DMS114 treated with DMSO at 0.1 percent for 48 hours (cell line): Measurements from ENCODE around the gene RANBP10.

Source experiments
- DNase-seq: peaks from one replicate; lab custom pipeline; 2025; ENCODE audit not compliant: unreplicated experiment; lab: John Stamatoyannopoulos, UW

The RANBP10 gene

DNA sequence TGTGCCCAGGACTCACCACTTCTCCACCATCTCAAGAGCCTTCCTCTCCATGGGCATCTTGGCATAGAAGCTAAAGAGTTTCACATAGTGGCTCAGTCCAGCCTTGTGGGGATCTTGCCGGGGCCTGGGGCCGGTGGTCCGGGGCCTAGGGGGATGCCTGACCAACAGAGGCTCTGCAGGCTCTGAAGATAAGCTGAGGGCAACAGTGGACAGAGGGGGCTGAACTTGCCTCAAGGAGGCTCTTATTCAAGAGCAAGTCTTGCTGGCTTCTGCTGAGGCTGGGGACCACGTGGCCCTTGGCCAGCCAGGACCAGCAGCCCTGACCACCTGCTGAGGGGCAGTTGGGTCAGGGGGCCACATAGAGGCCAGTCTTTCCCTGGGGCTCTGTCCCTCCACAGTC, 22.3 kb upstream of the RANBP10 start:
- no peak for DNase-seq

DNA sequence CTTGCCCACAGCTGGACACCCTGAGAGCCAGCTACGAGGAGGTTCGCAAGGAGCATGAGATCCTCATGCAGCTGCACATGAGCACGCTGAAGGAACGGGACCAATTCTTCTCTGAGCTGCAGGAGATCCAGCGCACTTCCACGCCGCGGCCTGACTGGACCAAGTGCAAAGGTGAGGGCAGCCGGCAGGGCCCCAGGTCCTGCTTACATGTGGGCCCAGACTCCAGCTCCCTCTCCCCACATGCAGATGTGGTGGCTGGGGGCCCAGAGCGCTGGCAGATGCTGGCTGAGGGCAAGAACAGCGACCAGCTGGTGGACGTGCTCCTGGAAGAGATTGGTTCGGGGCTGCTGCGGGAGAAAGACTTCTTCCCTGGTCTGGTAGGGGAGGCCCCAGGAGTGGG, 19.5 kb upstream of the RANBP10 start:
- no peak for DNase-seq

DNA sequence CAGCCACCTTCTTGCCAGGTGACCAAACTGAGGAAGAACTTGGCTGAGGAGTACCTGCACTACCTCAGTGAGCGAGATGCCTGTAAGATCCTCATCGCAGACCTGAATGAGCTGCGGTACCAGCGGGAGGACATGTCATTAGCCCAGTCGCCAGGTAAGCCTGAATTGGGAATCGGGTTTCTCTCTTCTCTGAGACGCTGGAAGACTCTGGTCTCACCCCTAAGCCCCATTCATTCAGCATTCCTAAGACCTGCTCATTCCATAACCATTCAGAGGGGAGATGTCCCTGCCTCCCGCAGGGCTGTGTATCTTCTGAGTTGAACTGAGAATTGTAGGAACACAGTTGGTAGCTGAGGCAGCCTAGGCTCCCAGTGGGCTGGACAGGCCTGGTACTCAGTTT, 18.8 kb upstream of the RANBP10 start:
- no peak for DNase-seq

DNA sequence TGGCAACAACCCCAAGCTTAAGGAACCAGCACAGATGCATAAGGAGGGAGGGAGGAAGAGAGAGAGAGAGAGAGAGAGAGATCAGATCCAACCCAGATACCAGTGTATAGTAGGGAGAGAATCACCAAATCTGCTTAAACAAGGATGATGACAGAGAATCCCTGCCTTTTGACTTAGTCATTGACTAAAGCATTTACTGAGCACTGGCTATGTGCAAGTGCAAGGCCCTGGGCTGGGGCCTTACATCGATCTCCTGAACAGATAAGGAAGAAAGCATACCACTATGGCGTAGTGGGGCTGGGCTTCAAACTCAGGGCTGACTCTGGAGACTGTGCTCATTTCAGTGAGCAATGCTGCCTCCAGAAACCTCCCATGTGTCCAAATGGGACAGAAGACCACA, 16.2 kb upstream of the RANBP10 start:
- DNase-seq = no peak

DNA sequence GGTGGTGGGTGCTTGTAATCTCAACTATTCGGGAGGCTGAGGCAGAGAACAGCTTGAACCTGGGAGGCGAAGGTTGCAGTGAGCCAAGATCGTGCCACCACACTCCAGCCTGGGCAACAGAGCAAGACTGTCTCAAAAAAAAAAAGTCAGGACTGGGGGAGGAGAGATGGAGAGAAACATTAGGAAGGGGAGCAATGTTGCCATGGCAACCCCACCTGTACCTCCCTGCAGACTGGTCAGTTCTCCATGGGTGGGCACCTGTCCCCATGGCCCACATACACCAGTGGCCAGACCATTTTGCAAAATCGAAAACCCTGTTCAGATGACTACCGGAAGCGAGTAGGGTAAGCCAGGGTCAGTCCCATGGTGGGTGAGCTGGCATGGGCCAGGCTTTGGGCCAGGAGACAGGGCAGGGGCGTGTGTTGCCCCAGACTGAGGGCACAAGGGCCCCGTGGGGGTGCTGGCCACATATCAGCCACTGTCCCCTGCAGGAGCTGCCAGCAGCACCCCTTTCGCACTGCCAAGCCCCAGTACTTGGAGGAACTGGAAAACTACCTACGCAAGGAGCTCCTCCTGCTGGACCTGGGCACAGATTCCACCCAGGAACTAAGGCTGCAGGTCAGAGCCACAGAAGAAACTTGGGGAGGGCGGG, 14.4 kb upstream of the RANBP10 start:
- DNase-seq = no peak

DNA sequence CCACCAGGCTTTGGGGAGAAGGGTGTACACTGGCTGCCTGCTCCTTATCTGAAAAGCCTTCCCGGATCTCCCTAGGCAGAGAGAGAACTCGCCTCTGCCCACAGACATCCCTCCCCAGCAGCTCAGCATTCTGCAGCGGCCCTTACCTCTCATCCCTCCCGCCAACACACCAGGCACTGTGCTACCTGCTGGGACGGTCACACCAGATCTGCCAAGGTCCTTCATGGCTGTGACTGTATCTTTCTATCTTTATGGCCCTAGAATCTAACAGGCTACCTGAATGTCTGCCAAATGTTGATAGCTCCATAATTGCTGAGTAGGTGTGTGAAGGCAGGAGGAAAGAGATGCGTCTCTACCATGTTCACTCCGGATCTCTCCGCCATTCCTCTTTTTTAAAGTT, 8.2 kb upstream of the RANBP10 start:
- DNase-seq = no peak

DNA sequence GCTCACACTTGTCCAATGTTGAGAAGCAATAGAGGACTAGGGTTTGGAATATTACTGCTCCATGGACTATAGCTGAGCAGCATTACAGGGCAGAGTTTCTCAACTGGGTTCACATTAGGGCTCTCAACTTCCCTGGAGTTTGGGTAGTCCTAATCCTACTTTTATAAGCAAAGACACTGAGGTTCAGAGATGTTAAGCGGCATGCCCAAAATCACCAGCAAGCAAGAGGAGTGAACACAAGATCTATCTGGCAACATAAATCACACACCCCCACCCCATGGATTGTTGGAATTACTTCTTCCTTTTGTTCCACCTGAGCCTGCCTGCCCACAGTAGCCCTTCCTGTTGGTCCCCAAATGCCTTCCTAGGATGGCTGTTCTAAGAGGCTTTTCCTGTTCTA, 5.5 kb upstream of the RANBP10 start:
- DNase-seq = no peak

DNA sequence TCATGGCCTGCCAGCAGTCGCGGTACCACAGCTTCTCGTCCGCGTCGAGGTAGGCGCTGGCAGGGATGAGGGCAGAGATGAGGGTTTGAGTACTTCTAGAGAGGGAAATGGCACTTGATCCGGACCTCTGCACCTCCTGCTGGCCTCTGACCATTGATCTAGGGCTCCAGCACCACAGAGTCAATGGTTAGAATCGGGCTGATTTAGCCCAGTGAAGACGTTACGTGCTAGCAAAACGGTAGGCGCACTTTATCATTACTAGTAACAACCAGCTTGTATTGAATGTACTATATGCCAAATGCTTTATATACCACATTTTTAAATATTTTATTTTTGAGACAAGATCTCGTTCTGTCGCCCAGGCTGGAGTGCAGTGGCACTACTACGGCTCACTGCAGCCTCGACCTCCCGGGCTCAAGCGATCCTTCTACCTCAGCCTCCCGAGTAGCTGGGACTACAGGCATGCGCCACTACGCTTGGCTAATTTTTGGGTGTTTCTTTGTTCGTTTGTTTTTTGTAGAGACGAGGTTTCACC, 855 bp upstream of the RANBP10 start:
- DNase-seq = no peak

DNA sequence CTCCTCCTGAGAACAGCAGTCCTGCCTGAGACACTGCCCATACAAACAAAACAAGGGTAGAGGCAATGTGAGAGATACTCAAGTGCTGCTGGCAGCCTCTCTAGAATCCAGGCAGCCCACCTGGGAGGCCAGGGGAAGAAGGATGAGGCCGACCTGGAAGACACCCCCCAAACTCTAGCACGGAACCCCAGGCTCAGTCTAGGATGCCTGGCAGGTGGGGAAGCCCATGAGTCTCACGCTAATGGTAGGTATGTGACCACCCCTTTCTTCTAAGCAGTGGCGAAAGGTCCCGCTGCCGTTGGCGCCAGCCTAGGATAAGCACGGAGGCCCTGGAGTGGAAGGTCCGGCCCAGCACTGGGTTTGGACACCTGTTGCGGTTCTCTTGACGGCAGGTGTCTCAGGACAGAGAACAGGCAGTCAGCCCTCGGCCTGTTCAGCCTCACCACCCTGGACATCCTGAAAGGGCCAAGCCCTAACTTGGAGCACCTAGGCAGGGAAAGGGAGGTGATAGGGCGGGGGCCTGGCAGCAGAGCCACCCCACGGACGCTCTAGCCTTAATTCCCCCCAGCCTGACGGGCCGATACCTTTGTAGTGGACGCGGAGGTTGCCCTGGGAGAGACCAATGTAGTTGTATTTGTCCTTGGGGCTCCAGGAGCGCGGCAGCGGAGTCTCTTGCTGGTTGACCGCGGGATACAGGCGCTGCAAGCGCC, 487 bp downstream of the RANBP10 start:
- no peak for DNase-seq

DNA sequence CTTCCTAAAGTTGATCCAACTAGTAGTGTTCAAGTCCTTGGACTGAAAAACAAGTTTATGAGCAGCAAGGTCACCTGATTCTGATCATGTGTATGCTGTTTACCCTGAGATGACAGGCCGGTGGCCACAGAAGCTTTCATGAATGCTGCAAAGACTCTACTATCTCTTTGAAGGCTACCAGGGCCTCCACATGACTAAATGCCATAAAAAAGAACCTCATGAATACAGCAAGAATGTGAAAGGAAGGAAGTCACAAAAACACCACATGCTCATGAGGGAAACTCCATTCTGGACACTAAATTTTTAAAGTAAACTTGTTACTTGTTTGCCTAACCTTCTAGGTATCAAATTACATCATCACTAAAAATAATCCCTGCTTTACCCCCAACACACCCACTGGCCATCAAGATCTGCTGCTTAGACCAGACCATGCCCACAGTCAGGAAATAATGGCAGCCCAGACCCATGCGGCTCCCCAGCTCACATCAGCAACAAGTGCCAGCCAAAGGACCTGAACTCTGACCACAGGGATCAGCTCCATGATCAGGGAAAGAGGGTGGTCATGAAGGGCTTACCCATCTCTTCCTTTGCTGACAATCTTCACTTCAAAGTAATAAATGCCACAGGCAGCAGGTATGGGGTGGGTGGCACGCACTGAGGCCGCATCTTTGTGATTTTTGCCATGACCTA, 1.4 kb downstream of the RANBP10 start:
- no peak for DNase-seq

DNA sequence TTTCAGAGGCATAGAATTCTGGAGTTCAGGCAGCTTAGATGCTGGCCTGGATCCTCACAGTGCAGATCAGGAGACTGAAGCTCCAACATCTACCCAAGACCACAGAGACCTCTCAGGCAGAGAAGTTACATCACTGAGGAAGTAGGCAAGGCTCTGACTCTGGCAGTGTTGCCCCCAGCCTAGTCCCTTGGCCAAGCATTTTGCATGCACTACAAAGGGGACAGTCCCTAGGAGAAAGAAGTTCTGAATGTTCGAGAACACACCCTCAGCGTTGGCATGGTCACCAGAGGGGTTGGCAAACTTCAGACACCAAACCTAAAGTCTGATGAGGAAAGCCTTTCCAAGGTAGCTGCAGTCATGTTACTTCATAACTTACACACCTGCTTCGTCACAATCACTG, 2.5 kb downstream of the RANBP10 start:
- no peak for DNase-seq

DNA sequence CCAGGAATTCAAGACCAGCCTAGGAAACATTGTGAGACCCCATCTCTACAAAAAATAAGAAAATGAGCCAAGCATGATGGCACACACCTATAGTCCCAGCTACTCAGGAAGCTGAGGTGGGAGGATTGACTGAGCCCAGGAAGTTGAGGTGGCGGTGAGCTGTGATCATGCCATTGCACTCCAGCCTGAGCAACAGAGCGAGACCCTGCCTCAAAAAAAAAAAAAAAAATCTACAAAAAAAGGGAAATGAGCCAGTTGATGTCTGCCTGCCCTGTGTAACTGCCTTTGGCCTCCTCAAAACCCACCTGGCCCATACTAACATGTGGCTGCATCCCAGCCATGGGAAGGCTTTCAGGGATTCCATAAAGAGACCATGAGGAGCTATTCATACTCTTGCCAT, 4.5 kb downstream of the RANBP10 start:
- no peak for DNase-seq

DNA sequence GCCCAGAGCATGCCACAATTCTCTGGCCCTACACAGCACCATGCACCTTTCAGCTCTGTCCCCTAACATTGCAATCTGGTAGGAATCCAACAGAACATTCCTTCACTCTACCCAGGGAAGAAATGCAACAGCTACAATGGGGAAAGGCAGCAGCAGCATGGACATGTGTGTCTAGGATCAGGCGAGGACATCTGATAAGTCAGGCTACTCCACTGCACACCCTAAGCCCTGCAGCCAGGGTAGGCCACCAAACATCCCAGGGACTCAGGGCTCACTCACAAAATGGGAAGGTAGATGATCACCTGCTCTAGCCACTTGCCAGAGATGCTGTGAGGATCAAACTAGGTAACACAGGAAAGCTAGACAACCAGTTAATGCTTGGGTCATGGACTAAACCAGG, 5.1 kb downstream of the RANBP10 start:
- no peak for DNase-seq

DNA sequence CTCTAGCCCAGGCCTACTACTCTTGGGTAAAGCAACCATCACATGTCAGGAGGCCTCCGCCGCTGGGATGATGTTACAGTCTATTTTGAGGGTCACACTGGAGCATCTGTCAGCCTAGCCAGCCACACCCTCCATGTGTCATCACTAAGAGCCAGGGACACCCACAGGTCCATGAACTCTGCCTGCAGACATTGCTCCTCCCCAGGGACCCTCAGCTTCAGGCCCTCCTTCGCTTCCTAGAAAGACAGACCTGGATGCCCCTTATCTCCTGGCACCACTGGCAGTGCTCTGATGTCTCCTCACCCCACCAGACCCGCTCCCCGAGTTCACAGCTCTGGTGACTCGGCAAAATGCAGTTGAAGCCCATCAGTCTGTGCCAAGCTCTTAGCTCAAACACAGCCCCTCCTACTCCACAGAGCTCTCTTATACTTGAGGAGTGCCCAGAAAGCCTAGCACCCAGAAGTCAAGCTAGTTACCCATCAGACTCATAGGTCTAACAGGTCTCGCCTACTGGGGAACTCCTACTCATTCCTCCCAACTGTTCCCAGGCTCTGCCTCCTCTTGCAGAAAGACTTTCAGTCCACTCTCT, 5.9 kb downstream of the RANBP10 start:
- no peak for DNase-seq

DNA sequence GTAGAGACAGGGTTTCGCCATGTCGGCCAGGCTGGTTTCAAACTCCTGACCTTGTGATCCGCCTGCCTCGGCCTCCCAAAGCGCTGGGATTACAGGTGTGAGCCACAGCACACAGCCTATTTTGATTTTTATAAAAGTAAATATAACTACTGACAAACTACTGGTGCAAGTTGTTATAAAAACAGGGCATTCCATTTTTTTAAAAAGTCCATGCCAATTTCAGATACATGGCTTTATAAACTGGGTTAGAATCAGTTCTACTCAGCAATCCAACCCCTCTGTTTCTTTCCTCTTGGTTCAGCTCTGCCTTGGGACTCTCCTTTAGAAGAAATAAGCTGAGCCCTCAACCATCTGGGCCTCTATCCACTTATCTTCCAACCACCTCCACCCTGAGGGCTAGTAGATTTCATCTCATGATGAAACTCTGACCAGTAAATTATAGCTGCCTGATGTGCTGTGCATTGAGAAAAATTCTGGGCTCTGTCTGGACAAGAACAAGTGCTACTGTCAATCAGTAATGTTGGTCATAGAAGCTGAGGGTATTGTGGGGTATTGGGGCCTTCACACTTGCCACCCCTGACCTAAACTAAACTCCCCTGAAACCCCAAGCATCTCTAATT, 10.2 kb downstream of the RANBP10 start:
- DNase-seq = no peak

DNA sequence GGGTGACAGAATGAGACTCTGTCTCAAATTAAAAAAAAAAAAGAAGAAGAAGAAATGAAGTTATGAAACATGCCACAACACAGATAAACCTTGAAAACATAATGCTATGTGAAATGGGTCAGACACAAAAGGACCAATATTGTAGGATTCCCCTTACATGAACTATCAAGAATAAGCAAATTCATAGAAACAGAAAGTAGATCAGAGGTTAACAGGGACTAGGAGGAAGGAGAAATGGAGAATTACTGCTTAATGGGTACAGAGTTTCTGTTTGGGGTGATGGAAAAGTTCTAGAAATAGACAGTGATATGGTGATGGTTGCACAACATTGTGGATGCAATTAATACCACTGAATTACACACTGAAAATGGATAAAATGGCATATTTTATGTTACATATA, 16.3 kb downstream of the RANBP10 start:
- no peak for DNase-seq

DNA sequence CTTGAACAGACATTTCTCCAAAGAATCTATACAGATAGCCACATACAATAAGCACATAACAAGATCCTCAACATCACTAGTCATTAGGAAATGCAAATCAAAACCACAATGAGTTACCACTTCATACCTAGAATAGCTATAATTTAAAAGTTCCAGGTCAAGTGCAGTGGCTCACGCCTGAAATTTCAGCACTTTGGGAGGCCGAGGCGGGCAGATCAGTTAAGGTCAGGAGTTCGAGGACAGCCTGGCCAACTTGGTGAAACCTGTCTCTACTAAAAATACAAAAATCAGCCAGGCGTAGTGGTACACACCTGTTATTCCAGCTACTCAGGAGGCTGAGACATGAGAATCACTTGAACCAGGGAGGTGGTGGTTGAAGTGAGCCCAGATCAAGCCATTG, 19.9 kb downstream of the RANBP10 start:
- no peak for DNase-seq

DNA sequence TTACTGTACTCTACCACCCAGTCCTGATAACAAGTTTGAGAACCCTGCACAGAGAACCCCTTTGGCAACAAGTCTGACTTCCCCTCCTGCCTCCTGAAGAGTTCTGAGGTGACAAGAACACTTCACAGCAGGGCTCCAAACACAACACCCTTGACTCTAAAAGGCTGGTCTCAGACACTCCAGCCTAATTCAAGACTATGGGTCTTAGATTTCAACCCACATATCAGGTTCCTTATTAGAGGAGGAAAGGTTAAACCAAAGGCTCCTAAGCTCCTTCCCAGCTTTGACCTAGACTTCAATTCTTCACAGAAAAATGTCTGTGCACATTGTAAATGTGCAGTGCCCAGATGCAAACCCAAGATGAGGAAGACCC, 23.0 kb downstream of the RANBP10 start:
- DNase-seq = no peak

DNA sequence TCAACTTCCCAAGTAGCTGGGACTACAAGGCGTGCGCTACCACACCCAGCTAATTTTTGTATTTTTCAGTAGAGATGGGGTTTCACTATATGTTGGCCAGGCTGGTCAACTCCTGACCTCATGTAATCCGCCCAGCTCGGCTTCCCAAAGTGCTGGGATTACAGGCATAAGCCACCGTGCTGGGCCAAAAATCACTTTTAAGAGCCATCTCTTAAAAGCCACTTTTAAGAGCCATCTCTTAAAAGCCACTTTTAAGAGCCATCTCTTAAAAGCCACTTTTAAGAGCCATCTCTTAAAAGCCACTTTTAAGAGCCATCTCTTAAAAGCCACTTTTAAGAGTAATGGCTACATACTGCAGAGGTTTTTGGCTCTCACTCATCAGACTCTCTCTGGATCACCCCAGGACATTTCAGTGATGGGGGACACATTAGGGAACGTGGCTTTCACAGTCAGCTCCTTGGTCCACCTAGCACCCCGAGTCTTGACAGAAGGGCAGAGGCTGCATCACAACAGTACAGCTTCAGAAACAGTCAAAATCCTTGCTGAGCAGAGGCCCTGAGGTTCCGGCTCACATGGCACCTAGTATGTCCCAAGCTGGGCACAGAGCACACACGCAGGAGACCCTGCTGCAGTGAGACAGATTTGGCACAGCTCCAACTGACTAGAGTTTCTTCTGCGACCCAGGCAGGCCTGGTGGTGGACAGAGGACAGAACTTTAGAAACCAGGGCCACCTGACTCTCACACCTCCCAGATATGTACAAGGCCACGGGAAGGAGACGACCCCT, 23.6 kb downstream of the RANBP10 start:
- no peak for DNase-seq

DNA sequence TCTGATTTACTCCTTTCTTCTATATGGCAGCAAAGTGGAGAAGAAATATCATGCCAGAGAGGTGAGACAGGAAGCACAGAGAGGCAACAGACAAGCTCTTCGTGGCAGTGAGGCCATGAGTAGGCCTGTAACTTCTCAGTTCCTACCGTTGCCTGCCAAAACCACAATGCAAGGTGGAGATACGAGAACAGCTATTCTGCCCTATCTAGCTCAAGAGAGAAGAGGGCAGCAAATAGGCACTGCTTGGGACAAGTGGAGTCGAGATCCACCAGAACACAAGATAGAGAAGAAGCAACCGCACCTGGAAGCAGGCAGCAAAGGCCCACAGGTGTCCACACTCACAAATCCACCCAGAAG, 24.8 kb downstream of the RANBP10 start:
- DNase-seq = no peak
